Measurements from ENCODE around the gene PLXNA3.

PLXNA3 gene

GRCh38 chrX:154458954-154459778 lies 1.1 kb downstream of the PLXNA3 start:
- DNase-seq (ENCODE audit: low spot score), result peak; percentile 36

- peak; percentile 47 for DNase-seq (ENCODE audit: low spot score)
Observed at GRCh38 chrX:154459832-154460231, 1.8 kb downstream of the PLXNA3 start.

GRCh38 chrX:154460326-154460725 lies 2.2 kb downstream of the PLXNA3 start:
- DNase-seq (ENCODE audit: low spot score), result peak; percentile 18

DNA sequence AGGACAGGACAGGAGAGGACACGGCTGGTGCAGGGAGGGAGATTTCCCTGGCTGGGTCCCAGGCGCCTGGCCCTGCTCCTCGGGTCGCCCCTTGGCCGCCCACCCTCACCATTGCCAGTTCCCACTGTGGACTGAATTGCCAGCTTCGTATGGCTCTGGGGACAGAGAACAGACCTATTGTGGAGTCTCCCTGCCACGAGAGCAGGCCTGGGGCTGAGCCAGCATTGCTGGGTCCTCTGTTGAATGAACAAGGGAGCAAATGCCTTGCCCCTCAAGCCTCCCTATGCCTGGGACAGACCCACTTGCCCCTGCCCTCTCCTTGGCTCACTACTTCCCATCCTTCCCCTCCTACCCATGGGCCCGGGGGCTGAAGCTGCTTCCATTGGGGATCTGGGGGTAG lies 4.3 kb downstream of the PLXNA3 start:
- DNase-seq (ENCODE audit: low spot score), result no peak

DNA sequence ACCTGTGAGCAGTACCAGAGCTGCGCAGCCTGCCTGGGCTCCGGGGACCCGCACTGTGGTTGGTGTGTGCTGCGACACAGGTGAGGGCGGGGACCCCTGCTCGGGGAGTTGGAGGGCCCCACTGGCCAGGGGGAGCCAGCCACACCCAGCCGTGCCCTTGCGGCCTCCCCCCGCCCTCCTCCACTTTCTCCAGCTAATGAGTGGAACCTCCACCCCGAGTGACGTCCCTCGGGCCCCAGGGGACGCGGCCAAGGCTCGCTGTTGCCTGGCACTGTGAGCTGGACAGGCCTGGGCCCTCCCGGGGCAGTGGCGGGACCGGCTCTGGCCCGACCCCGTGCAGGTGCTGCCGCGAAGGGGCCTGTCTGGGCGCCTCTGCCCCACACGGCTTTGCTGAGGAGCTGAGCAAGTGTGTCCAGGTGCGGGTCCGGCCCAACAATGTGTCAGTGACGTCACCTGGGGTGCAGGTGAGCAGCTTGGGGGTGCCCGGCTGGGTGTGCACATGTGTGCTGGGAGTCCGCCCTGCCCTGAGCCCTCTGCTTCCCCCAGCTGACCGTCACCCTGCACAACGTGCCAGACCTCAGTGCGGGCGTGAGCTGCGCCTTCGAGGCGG lies 5.6 kb downstream of the PLXNA3 start:
- DNase-seq (ENCODE audit: low spot score), result no peak

- DNase-seq (ENCODE audit: low spot score), result no peak
Observed at GRCh38 chrX:154464806-154465365, 6.8 kb downstream of the PLXNA3 start.

DNA sequence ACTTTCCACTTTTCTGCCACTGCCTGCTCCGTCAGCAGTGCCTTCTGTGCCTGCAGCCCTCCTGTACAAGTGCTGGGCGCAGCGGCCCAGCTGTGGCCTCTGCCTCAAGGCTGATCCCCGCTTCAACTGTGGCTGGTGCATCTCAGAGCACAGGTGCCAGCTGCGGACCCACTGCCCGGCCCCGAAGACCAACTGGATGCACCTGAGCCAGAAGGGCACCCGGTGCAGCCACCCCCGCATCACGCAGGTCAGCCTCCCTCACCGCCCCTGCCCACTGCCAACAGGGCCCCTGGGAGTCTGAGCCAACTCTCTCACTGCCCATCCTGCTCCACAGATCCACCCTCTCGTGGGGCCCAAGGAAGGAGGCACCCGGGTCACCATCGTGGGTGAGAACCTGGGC lies 7.5 kb downstream of the PLXNA3 start:
- no peak for DNase-seq (ENCODE audit: low spot score)

DNA sequence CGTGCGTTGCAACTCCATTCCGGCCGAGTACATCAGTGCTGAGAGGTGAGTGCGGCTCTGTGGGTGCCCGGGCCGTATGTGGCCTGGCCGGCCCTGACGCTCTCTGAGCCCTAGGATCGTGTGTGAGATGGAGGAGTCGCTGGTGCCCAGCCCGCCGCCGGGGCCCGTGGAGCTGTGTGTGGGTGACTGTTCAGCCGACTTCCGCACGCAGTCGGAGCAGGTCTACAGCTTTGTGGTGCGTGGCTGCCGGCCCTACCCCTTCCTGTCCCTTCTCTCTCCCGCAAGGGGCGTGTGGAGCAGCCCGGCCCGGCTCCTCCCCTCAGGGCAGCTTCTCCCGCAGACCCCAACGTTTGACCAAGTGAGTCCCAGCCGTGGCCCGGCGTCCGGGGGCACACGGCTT lies 8.0 kb downstream of the PLXNA3 start:
- no peak for DNase-seq (ENCODE audit: low spot score)

DNA sequence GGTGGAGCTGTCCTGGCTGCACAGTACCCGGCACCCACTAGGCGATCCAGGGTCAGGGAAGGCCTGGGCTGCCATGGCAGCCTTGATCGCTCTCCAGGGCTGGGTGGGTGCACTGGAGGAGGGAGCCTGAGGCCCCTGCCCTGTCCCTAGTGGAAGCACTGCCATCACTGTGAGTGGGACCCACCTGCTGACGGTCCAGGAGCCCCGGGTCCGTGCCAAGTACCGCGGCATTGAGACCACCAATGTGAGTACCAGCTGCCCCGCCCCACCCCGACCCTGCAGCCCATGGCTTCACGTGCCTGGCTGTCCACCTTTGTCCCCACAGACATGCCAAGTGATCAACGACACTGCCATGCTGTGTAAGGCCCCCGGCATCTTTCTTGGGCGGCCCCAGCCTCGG lies 8.8 kb downstream of the PLXNA3 start:
- DNase-seq (ENCODE audit: low spot score), result no peak

- DNase-seq (ENCODE audit: low spot score), result no peak
Observed at GRCh38 chrX:154467556-154467955, 9.5 kb downstream of the PLXNA3 start.

- DNase-seq (ENCODE audit: low spot score), result no peak
Observed at GRCh38 chrX:154468217-154468616, 10.1 kb downstream of the PLXNA3 start.

- no peak for DNase-seq (ENCODE audit: low spot score)
Observed at GRCh38 chrX:154469114-154469513, 11.0 kb downstream of the PLXNA3 start.

- DNase-seq (ENCODE audit: low spot score), result no peak
Observed at GRCh38 chrX:154469880-154470279, 11.8 kb downstream of the PLXNA3 start.

DNA sequence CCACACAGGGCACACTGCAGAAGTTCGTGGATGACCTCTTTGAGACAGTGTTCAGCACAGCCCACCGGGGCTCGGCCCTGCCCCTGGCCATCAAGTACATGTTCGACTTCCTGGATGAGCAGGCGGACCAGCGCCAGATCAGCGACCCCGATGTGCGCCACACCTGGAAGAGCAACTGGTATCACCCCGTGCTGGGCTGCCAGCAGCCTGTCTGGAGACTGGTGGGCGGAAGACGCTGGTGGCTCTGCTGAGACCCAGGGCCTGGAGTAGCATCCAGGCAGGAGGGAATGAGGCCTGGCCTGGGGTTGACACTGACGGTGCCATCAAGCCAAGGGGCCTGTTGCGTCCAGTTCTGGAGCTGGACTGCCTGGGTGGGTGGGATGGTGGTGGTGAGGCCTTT lies 12.4 kb downstream of the PLXNA3 start:
- no peak for DNase-seq (ENCODE audit: low spot score)

DNA sequence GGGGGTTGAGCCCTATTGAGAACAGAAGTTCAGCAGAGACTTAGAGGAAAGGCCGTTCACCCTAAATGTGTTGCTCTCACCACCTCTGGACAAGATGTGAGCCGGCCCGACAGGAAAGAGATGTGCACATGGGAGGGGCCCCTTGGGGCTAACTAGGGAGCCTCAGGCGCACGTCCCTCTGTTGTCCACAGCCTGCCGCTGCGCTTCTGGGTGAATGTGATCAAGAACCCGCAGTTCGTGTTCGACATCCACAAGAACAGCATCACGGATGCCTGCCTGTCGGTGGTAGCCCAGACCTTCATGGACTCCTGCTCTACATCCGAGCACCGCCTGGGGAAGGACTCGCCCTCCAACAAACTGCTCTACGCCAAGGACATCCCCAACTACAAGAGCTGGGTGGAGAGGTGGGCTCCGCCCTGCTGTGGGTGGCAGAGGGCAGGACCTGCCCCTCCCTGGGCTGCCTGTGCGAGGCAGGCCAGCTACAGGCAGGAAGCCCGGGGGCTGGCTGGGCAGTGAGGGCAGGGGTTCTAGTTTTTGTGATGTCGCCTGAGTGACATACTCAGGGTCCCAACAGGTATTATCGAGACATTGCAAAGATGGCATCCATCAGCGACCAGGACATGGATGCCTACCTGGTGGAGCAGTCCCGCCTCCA lies 13.0 kb downstream of the PLXNA3 start:
- DNase-seq (ENCODE audit: low spot score), result no peak

GRCh38 chrX:154471839-154472684 lies 14.0 kb downstream of the PLXNA3 start:
- no peak for DNase-seq (ENCODE audit: low spot score)

DNA sequence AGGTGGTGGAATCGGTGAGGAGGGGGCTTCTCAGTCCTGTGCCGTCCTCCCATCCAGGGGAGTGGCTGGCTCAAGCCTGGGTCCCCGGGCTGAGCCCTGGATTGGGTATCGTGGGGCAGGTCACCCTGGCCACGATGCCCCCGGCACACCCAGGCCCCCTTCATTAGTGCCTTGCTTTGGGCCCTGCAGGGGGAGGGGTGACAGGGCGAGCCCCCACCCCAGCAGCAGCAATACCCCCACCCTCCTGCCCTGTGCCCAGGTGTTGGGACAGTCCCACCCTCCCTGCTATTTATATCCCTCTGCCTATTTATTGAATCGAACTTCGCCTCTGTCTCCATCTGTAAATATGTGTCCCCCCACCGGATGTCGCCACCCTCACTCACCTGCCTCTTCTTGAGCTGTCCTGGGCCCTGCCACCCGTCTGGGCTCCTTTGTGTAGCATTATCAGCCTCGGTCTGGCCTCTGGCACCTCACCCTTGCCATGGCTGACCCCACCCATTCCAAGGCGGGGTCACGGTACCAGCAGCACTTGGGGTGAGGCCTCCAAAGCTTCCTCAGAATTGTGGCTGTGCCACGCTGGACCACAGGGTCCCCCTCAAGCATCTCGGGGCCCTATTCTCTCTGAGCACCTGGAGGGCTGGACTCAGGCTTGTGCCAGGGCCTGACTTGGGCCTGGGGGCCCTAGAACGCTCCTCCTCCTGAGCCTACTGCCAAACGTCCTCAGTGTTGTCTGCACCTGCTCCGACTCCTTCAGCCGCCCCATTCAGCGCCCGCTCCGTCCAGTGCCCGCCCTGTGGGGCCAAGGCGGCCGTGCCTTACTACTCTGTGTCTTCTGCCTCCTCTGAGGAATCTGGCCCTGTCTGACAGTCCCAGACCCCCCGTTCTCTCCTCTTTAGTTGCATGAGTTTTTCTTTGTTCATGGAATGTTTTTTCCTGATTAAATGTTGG lies 14.9 kb downstream of the PLXNA3 start:
- DNase-seq (ENCODE audit: low spot score), result no peak

DNA sequence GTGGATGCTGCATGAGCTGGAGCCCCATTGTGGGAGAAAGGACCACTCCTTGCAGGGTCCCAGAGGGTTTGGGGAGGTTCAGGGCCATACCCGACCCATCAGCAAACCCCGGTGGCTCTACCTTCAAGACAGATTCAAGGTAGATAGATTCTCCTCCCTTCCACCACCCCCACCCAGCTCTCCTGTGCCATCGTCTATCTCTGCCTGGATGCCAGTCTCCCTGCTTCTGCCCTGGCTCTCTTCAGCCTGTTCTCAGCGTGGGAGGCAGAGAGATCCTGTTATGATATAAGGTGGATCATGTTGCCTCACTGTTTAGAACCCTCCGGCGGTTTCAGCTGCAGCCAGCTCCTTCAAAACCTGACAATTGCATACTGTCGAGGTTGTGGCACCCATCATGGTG lies 15.6 kb downstream of the PLXNA3 start:
- DNase-seq (ENCODE audit: low spot score), result no peak

DNA sequence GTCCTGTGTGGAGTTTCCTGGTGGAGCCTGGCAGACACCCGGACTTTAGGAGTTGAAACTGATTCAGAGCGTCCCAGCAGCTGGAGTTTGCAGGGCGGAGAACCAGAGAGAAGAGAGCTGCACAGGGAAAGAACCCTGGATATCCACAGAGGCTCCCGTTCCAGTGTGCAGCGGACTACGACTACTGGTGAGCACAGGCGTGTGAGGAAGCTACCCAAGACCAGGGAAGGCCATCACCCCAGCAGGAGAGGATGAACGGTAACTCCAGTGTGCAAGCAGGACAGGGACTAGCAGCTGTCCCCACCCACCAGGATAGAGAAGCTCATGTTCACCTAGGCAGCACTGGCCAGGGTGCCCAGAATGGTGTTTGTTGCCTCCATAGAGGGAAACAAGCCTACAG lies 18.7 kb downstream of the PLXNA3 start:
- no peak for DNase-seq (ENCODE audit: low spot score)

GRCh38 chrX:154477891-154478477 lies 19.9 kb downstream of the PLXNA3 start:
- no peak for DNase-seq (ENCODE audit: low spot score)

All from GM03348 (cell line).